H1 (cell line): ENCODE results near the gene PPP1R12C. TPM values are rescaled to one million over a fixed set of nuclear protein-coding genes. Genes with fewer than 3 reads are reported as not detected.

Source experiments
- ATF2 ChIP-seq: IDR thresholded peaks from 2 replicates; pipeline ENCODE4 v1.6.1; 2012; ENCODE audit warnings: low read length, inconsistent platforms
- BRCA1 ChIP-seq: IDR thresholded peaks from 2 replicates; pipeline ENCODE4 v1.6.1; 2012; ENCODE audit warnings: low read depth, low read length, improper control_type of control experiment
- CHD7 ChIP-seq: fragments of 300-600 bp; sonication (generic); IDR thresholded peaks from 2 replicates; pipeline ENCODE4 v1.7.1; 2012; ENCODE audit warnings: low read length, moderate library complexity, mild to moderate bottlenecking, inconsistent platforms; ENCODE audit not compliant: insufficient replicate concordance
- CREB1 ChIP-seq: IDR thresholded peaks from 2 replicates; pipeline ENCODE4 v1.6.1; 2012; ENCODE audit warnings: inconsistent platforms
- E2F6 ChIP-seq: IDR thresholded peaks from 2 replicates; pipeline ENCODE4 v1.6.1; 2012; ENCODE audit warnings: inconsistent platforms
- SIN3A ChIP-seq, 2 experiments: IDR thresholded peaks in 1 of 2; conservative IDR thresholded peaks in 1 of 2; 2 replicates each; pipeline ENCODE4 v1.6.1; 2011 to 2012; ENCODE audit warnings: low read length in 2 of 2, improper control_type of control experiment in 1 of 2, low read depth in 1 of 2, mild to moderate bottlenecking in 1 of 2
- SP1 ChIP-seq: IDR thresholded peaks from 2 replicates; pipeline ENCODE4 v1.6.1; 2011; ENCODE audit warnings: low read depth, low read length
- TEAD4 ChIP-seq: IDR thresholded peaks from 2 replicates; pipeline ENCODE4 v1.6.1; 2012; ENCODE audit warnings: low read depth, low read length, inconsistent platforms, mixed read lengths
- polyA plus RNA-seq, 7 experiments: library from polyadenylated mRNA; depleted of rRNA in 3 of 7; stranded (reverse) in 5 of 7; unstranded in 2 of 7; fragments of >200 nt in 5 of 7; fragments of 200-250 nt in 2 of 7; gene quantifications; 1 replicate in 5 of 7; 2 replicates in 1 of 7; 4 replicates in 1 of 7; pipeline versions ENCODE4 v1.2.1 to v1.2.3, GENCODE V29; 2011 to 2013; ENCODE audit warnings: missing spikeins in 2 of 7, mixed read lengths in 2 of 7
- total RNA-seq: library from RNA; stranded (reverse); fragmentation: NEBNext Ultra II Directional; extraction: Animal tissue kit (Norgen Biotek cat#: 25700); gene quantifications from 2 replicates; pipeline ENCODE4 v1.2.1, GENCODE V29; 2021

Gene PPP1R12C
- total and polyA plus RNA-seq, 2 of the 8 experiments (the other 6 are each of a cell fraction or from before 2014, with no cell fraction given) = 31.7 to 71.5 TPM

DNA sequence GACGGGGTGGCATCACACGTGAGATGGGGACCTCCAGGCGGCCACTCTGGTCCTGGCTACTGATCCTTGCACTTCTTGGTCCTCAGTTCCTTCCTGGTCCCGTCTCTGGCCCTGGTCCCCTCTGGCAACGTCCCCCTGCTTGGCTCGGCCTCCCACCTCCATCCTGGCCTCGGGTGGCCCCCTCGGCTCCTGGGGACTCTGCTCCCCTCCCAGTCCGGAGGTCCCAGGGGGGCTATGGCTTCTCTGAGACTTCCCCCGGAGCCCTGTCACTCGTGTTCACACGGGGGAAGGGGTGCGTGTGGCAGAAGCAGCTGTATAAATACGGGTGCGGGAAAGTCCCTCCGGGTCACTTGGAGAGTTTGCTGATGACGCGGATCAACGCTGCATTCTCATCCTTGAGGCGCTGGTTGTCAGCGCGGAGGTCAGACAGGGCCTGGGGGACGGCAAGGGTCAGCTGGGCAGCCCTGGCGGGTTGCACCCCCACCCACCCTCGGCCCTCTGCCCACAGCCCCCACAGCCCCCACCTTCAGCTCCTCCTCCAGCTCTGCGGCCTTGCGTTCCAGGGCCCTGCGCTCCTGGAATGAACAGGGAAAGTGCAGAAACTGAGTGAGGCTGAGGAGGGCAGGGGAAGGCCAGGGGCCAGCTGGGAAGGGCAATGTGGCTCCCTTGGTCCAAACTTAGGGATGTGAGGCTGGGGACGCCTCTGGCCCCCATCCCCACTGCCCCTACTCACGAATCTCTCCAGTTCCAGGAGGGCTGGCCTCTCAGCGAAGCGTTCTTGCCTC, 26.1 kb downstream of the PPP1R12C start (continued):
- TF ChIP-seq CHD7 (no peak), SIN3A (conservative IDR thresholded peaks at IDR 0.05 in 1 of 2, IDR thresholded peaks at IDR 0.05 in 1 of 2; ENCODE audit: low read depth in 1 of 2, low read length in 2 of 2) (no peak; a peak in 1 of 4 replicates), CREB1 (no peak), TEAD4 (no peak), SP1 (no peak), BRCA1 (no peak), ATF2 (no peak), E2F6 (no peak)
